Gastroesophageal sphincter (tissue), 3 donors: ENCODE results near the gene NDUFAF7.

Experiments used
- EP300 ChIP-seq: sonication (generic); formaldehyde crosslinking; IDR thresholded peaks from one replicate; pipeline ENCODE4 v1.6.1; 2017; ENCODE audit warnings: antibody characterized with exemption, mild to moderate bottlenecking
- POLR2A ChIP-seq, 2 donors: fragments of 450-650 bp; IDR thresholded peaks; one replicate each; pipeline ENCODE4 v1.6.1; 2017; ENCODE audit warnings: antibody characterized with exemption in 2 of 2, mild to moderate bottlenecking in 2 of 2, moderate library complexity in 1 of 2
- POLR2AphosphoS5 ChIP-seq: sonication (generic); formaldehyde crosslinking; IDR thresholded peaks from one replicate; pipeline ENCODE4 v1.6.1; 2017; ENCODE audit warnings: antibody characterized with exemption
- TF ChIP-seq, protein P1 (sequence below), 4 experiments: fragments of 200-600 bp in 2 of 4; fragments of 450-650 bp in 2 of 4; sonication (generic) in 1 of 4; IDR thresholded peaks; one replicate each; pipeline ENCODE4 v1.5.1; 2017 to 2019; ENCODE audit warnings: antibody characterized with exemption in 4 of 4, mild to moderate bottlenecking in 2 of 4, moderate library complexity in 2 of 4

DNA sequence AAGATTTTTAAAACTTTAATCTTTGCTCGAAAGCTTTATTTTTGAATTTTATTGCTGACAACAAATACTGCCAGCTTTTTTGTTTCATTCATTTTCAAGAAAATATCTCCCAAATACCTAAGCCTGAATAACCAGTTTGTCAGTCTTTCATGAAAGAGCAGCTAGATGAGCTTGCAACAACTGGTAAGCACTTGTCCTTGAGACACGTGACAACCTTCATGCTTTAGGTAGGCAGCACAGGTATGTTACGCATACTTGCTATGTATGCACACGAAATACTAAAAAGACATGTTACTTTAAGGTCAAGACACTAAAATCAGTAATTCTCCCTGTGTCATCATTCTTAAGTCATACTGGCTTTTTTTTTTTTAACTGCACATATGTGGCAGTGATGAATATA is 12.4 kb upstream of the NDUFAF7 start:
- TF ChIP-seq POLR2A (IDR thresholded peaks at IDR 0.05): no peak
- TF ChIP-seq, protein P1, sequence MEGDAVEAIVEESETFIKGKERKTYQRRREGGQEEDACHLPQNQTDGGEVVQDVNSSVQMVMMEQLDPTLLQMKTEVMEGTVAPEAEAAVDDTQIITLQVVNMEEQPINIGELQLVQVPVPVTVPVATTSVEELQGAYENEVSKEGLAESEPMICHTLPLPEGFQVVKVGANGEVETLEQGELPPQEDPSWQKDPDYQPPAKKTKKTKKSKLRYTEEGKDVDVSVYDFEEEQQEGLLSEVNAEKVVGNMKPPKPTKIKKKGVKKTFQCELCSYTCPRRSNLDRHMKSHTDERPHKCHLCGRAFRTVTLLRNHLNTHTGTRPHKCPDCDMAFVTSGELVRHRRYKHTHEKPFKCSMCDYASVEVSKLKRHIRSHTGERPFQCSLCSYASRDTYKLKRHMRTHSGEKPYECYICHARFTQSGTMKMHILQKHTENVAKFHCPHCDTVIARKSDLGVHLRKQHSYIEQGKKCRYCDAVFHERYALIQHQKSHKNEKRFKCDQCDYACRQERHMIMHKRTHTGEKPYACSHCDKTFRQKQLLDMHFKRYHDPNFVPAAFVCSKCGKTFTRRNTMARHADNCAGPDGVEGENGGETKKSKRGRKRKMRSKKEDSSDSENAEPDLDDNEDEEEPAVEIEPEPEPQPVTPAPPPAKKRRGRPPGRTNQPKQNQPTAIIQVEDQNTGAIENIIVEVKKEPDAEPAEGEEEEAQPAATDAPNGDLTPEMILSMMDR (IDR thresholded peaks at IDR 0.05): no peak
- TF ChIP-seq EP300: no peak
- TF ChIP-seq POLR2AphosphoS5: no peak
